ENCODE data around the gene PALLD. TPM values are rescaled to one million over a fixed set of nuclear protein-coding genes. Genes with fewer than 3 reads are reported as not detected.

PALLD gene
- total and polyA plus RNA-seq, 7 donors, result 40.7 to 1,991 (median 1,233) TPM

DNA sequence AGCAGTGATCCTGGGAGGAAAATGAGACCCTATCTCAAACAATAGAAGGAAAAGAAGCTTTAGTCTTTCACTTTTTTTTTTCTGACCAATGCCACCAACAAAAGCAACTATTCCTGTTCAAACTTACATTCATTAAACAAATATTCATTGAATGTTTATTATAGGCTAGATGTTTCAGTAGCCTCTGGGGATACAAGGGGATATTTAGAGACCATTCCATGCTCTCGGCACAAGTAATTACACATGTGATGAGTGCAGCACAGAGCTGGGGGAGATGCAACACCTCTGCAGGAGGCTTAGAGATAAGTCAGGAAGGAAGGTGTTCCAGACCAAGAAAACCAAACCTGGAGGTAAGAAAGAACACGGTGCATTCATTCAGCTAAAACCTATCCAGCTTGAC lies 68.3 kb downstream of the PALLD start:
- Histone ChIP-seq H3K36me3 (no peaks in the 10 kb centered on the region), H3K9me3 (no peaks in the 10 kb centered on the region), H3K27me3 (no peaks in the 10 kb centered on the region), H3K4me3 (no peak overlapping the region), H3K4me1 (peaks cover 0 to 32% (median 27%) of the 10 kb centered on the region in 4 donors), H3K27ac (no peak overlapping the region)
- 74 to 75% methylated on average over 2 of the region's 2 CpGs for WGBS, 2 donors
- no peak for DNase-seq
- TF ChIP-seq EP300 (IDR thresholded peaks at IDR 0.05) (no peak), POLR2A (IDR thresholded peaks at IDR 0.05) (no peak), POLR2AphosphoS5 (IDR thresholded peaks at IDR 0.05) (no peak)
- TF ChIP-seq, protein P1, sequence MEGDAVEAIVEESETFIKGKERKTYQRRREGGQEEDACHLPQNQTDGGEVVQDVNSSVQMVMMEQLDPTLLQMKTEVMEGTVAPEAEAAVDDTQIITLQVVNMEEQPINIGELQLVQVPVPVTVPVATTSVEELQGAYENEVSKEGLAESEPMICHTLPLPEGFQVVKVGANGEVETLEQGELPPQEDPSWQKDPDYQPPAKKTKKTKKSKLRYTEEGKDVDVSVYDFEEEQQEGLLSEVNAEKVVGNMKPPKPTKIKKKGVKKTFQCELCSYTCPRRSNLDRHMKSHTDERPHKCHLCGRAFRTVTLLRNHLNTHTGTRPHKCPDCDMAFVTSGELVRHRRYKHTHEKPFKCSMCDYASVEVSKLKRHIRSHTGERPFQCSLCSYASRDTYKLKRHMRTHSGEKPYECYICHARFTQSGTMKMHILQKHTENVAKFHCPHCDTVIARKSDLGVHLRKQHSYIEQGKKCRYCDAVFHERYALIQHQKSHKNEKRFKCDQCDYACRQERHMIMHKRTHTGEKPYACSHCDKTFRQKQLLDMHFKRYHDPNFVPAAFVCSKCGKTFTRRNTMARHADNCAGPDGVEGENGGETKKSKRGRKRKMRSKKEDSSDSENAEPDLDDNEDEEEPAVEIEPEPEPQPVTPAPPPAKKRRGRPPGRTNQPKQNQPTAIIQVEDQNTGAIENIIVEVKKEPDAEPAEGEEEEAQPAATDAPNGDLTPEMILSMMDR (IDR thresholded peaks at IDR 0.05), result no peak
- intact Hi-C loops (cut with DNase I), result no loop called here

GRCh38 chr4:168566726-168567125 lies 69.9 kb downstream of the PALLD start:
- TF ChIP-seq POLR2AphosphoS5 (IDR thresholded peaks at IDR 0.05) (no peak), POLR2A (IDR thresholded peaks at IDR 0.05) (no peak), EP300 (IDR thresholded peaks at IDR 0.05) (no peak)
- TF ChIP-seq, protein P1 (IDR thresholded peaks at IDR 0.05), result no peak
- Histone ChIP-seq H3K4me3 (no peak overlapping the region), H3K4me1 (peaks cover 0 to 30% (median 20%) of the 10 kb centered on the region in 4 donors), H3K9me3 (no peaks in the 10 kb centered on the region), H3K27me3 (no peaks in the 10 kb centered on the region), H3K27ac (no peak overlapping the region), H3K36me3 (no peaks in the 10 kb centered on the region)
- intact Hi-C loops (cut with DNase I), result no loop called here
- DNase-seq, result no peak

GRCh38 chr4:168569066-168569930 lies 72.4 kb downstream of the PALLD start:
- Histone ChIP-seq H3K4me1 (peaks cover 0 to 24% (median 17%) of the 10 kb centered on the region in 4 donors), H3K9me3 (no peaks in the 10 kb centered on the region), H3K27me3 (no peaks in the 10 kb centered on the region), H3K4me3 (peak overlapping the region in 2 of 4 donors; percentile 19 to 23), H3K27ac (peak overlapping the region in 3 of 4 donors; percentile 42 to 64 (median 63)), H3K36me3 (no peaks in the 10 kb centered on the region)
- intact Hi-C loops (cut with DNase I), result no loop called here
- WGBS, 2 donors, result 7 to 47% methylated on average over 9 of the region's 9 CpGs
- no peak for DNase-seq
- TF ChIP-seq, protein P1 (IDR thresholded peaks at IDR 0.05), result no peak
- TF ChIP-seq EP300 (IDR thresholded peaks at IDR 0.05) (no peak), POLR2AphosphoS5 (IDR thresholded peaks at IDR 0.05) (no peak), POLR2A (IDR thresholded peaks at IDR 0.05) (no peak)

- Histone ChIP-seq H3K4me3 (peak overlapping the region in 2 of 4 donors; percentile 19 to 23), H3K27ac (peak overlapping the region in 3 of 4 donors; percentile 42 to 64 (median 63))
These were observed 73.1 kb downstream of the PALLD start for GRCh38 chr4:168569931-168570276.

More at GRCh38 chr4:168569931-168570276, 73.1 kb downstream of the PALLD start:
- no peaks in the 10 kb centered on the region for H3K9me3 ChIP-seq
- H3K36me3 ChIP-seq, result no peaks in the 10 kb centered on the region
- DNase-seq, result no peak
- intact Hi-C loops (cut with DNase I), result no loop called here
- TF ChIP-seq, protein P1 (IDR thresholded peaks at IDR 0.05), result no peak
- no peak for TF ChIP-seq EP300 (IDR thresholded peaks at IDR 0.05)
- TF ChIP-seq POLR2A (IDR thresholded peaks at IDR 0.05), result no peak
- no peak for TF ChIP-seq POLR2AphosphoS5 (IDR thresholded peaks at IDR 0.05)
- H3K27me3 ChIP-seq, result no peaks in the 10 kb centered on the region
- 12 to 55% methylated on average over 9 of the region's 9 CpGs for WGBS, 2 donors
- peaks cover 0 to 27% (median 16%) of the 10 kb centered on the region in 4 donors for H3K4me1 ChIP-seq

All from sigmoid colon (tissue), 7 donors.